Stomach (tissue), 9 donors: Measurements from ENCODE around the gene FITM2. TPM values are rescaled to one million over a fixed set of nuclear protein-coding genes. Genes with fewer than 3 reads are reported as not detected.
A peak's percentile ranks its signal among the peaks of the same experiment; 100 is the strongest.
"Not testable (repeated sequence)": the region's sequence is repeated elsewhere in the genome, so short reads cannot be mapped to it uniquely, and the experiment has no call there.

Source experiments
- DNase-seq, 2 donors: peaks; one replicate each; pipeline versions ENCODE4 v3.0.0 to v3.0.0-alpha.2; 2013 to 2019
- H3K27ac ChIP-seq, 5 donors: fragments of 200-600 bp in 4 of 5; sonication (generic) in 4 of 5; one replicate each; pipeline ENCODE4 v1.5.1; 2013 to 2019; ENCODE audit warnings: mild to moderate bottlenecking in 1 of 5, moderate library complexity in 1 of 5
- H3K27me3 ChIP-seq, 3 donors: fragments of 200-600 bp; sonication (generic); one replicate each; pipeline ENCODE4 v1.5.1; 2017 to 2019; ENCODE audit warnings: mixed run types in 1 of 3
- H3K36me3 ChIP-seq, 4 donors: fragments of 200-600 bp; sonication (generic); 1 replicate in 3 of 4; 2 replicates in 1 of 4; pipeline ENCODE4 v1.5.1; 2016 to 2019
- H3K4me1 ChIP-seq, 4 donors: fragments of 200-600 bp; sonication (generic); one replicate each; pipeline ENCODE4 v1.5.1; 2016 to 2019
- H3K4me3 ChIP-seq, 4 donors: fragments of 200-600 bp; sonication (generic) in 3 of 4; one replicate each; pipeline ENCODE4 v1.5.1; 2016 to 2019; ENCODE audit warnings: mild to moderate bottlenecking in 1 of 4
- H3K9me3 ChIP-seq, 4 donors: fragments of 200-600 bp; sonication (generic); one replicate each; pipeline ENCODE4 v1.5.1; 2016 to 2019
- EP300 ChIP-seq: sonication (generic); formaldehyde crosslinking; IDR thresholded peaks from one replicate; pipeline ENCODE4 v1.6.1; 2017; ENCODE audit warnings: antibody characterized with exemption
- POLR2A ChIP-seq, 4 donors: fragments of 450-650 bp; IDR thresholded peaks; one replicate each; pipeline ENCODE4 v1.6.1; 2016; ENCODE audit warnings: antibody characterized with exemption in 4 of 4, control low read depth in 2 of 4, mild to moderate bottlenecking in 1 of 4, moderate library complexity in 1 of 4
- POLR2AphosphoS5 ChIP-seq, 3 donors: sonication (generic); formaldehyde crosslinking; IDR thresholded peaks; one replicate each; pipeline ENCODE4 v1.6.1; 2016; ENCODE audit warnings: antibody characterized with exemption in 3 of 3
- WGBS, 5 donors: extraction: QIAGEN DNeasy Blood & Tissue Kit in 3 of 5; methylation state at CpG; one replicate each; pipeline versions ENCODE4 v1.1.5 to v1.1.7; 2013 to 2018; 5-methylcytosine and 5-hydroxymethylcytosine counted together
- intact Hi-C: fragments of 100-400 bp; cut with DNase I; formaldehyde crosslinking; loops from one replicate; pipeline ENCODE4 v1.15.1; 2023; ENCODE audit warnings: low total_unique reads
- polyA plus RNA-seq, 3 donors: library from polyadenylated mRNA; stranded (reverse); fragments of 200-250 nt; gene quantifications; one replicate each; pipeline ENCODE4 v1.2.3, GENCODE V29; 2013
- total RNA-seq, 5 donors: library from RNA; depleted of rRNA; stranded (reverse); fragments of >200 nt; gene quantifications; one replicate each; pipeline versions ENCODE4 v1.1.0 to v1.2.3, GENCODE V29; 2014 to 2016
- TF ChIP-seq, protein P1 (sequence below), 7 experiments: fragments of 450-650 bp in 4 of 7; fragments of 200-600 bp in 3 of 7; sonication (generic) in 3 of 7; IDR thresholded peaks; one replicate each; pipeline ENCODE4 v1.5.1; 2016 to 2019; ENCODE audit warnings: antibody characterized with exemption in 7 of 7, control low read depth in 2 of 7, mild to moderate bottlenecking in 1 of 7
- donor health status: healthy with polysubstance abuse.
- donor health status: Bipolar disorder and iron deficiency.
- donor health status: healthy.

The FITM2 gene
- total and polyA plus RNA-seq, 8 donors: 0.46 to 5.7 (median 2.8) TPM

DNA sequence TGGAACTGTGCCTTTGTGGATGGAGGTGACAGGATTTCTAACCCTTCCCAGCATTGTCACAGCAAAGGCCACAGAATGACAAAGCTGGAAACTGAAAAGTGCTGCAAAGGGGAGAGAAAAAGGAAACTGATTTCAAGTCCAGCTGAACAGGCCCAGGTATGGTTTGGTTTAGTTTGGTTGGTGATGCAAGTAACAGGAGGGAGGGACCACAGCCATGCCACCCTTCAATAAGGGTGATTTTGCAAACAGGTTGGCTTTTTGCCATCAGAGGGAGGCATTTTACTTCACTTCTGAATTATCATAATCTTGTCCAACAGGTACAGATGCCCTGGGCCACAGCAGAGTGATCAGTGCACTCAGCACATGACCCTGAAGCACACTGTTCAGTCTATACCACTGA lies 6.6 kb downstream of the FITM2 start:
- H3K4me3 ChIP-seq: no peak overlapping the region
- H3K9me3 ChIP-seq: peaks cover 0 to 2% (median 0%) of the 10 kb centered on the region in 4 donors
- no peaks in the 10 kb centered on the region for H3K27me3 ChIP-seq
- no peak for DNase-seq
- H3K4me1 ChIP-seq: peaks cover 0 to 19% (median 9%) of the 10 kb centered on the region in 4 donors
- peaks cover 3 to 29% (median 15%) of the 10 kb centered on the region in 4 donors for H3K36me3 ChIP-seq
- intact Hi-C loops: no loop called here
- H3K27ac ChIP-seq: no peak overlapping the region
- TF ChIP-seq, protein P1, sequence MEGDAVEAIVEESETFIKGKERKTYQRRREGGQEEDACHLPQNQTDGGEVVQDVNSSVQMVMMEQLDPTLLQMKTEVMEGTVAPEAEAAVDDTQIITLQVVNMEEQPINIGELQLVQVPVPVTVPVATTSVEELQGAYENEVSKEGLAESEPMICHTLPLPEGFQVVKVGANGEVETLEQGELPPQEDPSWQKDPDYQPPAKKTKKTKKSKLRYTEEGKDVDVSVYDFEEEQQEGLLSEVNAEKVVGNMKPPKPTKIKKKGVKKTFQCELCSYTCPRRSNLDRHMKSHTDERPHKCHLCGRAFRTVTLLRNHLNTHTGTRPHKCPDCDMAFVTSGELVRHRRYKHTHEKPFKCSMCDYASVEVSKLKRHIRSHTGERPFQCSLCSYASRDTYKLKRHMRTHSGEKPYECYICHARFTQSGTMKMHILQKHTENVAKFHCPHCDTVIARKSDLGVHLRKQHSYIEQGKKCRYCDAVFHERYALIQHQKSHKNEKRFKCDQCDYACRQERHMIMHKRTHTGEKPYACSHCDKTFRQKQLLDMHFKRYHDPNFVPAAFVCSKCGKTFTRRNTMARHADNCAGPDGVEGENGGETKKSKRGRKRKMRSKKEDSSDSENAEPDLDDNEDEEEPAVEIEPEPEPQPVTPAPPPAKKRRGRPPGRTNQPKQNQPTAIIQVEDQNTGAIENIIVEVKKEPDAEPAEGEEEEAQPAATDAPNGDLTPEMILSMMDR (IDR thresholded peaks at IDR 0.05): no peak
- TF ChIP-seq POLR2A (IDR thresholded peaks at IDR 0.05): no peak
- TF ChIP-seq EP300: no peak
- TF ChIP-seq POLR2AphosphoS5 (IDR thresholded peaks at IDR 0.05): no peak

DNA sequence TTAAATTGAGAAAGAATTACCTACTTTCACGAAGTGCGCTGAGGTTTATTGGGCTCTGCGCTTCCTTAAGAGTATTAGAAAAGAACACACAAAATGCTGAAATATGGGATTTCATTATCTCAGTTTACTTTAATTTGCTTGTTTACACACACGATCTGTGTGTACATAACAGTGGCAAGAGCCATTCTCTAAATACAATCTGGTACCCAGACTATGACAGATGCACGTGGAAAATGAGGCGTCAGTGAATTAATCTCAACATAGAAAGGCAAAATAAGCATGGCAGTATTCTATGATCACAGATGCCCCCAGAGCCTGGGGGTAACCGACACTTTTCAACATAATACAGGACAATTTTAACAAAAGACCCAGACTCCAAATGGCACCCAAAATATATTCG lies 8.3 kb downstream of the FITM2 start:
- TF ChIP-seq POLR2AphosphoS5 (IDR thresholded peaks at IDR 0.05) (no peak), EP300 (no peak), POLR2A (IDR thresholded peaks at IDR 0.05) (no peak)
- TF ChIP-seq, protein P1 (IDR thresholded peaks at IDR 0.05): no peak
- Histone ChIP-seq H3K27me3 (no peaks in the 10 kb centered on the region), H3K9me3 (peaks cover 0 to 2% (median 0%) of the 10 kb centered on the region in 4 donors), H3K36me3 (peaks cover 3 to 29% (median 15%) of the 10 kb centered on the region in 4 donors), H3K4me3 (no peak overlapping the region), H3K27ac (no peak overlapping the region), H3K4me1 (peaks cover 0 to 9% (median 4%) of the 10 kb centered on the region in 4 donors)
- intact Hi-C loops: no loop called here
- DNase-seq: no peak
- 73 to 76% (median 74%) methylated on average over 8 of the region's 8 CpGs for WGBS, 5 donors

DNA sequence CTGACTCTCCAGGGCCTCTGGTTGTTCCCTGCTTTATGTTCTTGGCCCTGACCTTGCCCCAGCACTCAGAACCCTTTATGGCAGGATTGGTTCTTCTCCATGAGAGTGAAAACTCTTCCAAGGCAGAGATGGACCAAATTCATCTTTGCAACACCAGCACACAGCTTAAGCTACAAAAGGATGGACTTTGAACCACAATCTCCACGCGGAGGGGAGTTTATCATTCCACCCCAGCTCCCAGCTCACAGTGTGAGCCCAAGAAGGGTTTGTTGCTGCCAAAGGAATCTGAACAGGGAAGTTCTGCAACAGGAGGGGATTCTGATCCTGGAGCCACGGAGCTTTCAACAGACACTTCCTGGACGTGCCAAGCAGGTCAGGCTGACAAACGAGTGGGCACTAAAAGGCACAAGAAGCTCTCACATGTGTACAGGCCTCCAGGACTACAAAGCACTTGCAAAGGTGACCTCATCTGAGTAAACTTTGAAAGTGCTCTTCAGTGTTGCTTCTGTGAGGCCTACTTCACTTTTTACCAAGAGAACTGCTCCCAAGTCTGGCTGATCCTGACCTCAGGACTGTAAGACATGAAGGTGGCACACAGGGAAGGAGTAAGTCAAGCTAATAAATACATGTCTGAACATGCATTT lies 8.9 kb downstream of the FITM2 start:
- H3K4me3 ChIP-seq: no peak overlapping the region
- no peaks in the 10 kb centered on the region for H3K27me3 ChIP-seq
- H3K9me3 ChIP-seq: peaks cover 0 to 2% (median 0%) of the 10 kb centered on the region in 4 donors
- no peak for TF ChIP-seq POLR2AphosphoS5 (IDR thresholded peaks at IDR 0.05)
- no peak for TF ChIP-seq POLR2A (IDR thresholded peaks at IDR 0.05)
- TF ChIP-seq, protein P1 (IDR thresholded peaks at IDR 0.05): no peak
- TF ChIP-seq EP300: no peak
- H3K27ac ChIP-seq: no peak overlapping the region
- intact Hi-C loops: no loop called here
- peaks cover 0 to 9% (median 4%) of the 10 kb centered on the region in 4 donors for H3K4me1 ChIP-seq
- DNase-seq: peak in 1 of 2 donors; percentile 53
- WGBS, 5 donors: 25 to 49% (median 34%) methylated on average over 3 to 5 of the region's 5 CpGs
- H3K36me3 ChIP-seq: peaks cover 3 to 26% (median 15%) of the 10 kb centered on the region in 4 donors

DNA sequence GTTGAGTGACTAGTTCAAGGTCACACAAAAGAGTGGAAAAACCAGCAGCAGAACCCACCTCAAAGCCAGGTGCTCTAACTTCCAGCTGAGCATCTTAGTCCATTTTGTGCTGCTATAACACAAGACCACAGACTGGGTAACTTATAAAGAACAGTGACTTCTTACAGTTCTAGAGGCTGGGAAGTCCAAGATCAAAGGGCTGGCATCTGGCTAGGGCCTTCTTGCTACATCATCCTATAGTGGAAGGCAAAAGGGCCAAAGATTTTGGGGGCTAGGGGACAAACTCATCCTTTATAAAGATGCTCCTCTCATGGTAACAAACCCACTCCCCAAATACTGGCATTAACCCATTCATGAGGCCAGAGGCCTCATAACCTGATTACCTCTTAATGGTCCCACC lies 9.7 kb downstream of the FITM2 start:
- no peak for TF ChIP-seq POLR2AphosphoS5 (IDR thresholded peaks at IDR 0.05)
- TF ChIP-seq, protein P1 (IDR thresholded peaks at IDR 0.05): no peak
- TF ChIP-seq EP300: no peak
- no peak for TF ChIP-seq POLR2A (IDR thresholded peaks at IDR 0.05)
- intact Hi-C loops: no loop called here
- no peak for DNase-seq
- H3K4me1 ChIP-seq: peaks cover 0 to 9% (median 4%) of the 10 kb centered on the region in 4 donors
- no peak overlapping the region for H3K4me3 ChIP-seq
- H3K9me3 ChIP-seq: peaks cover 0 to 2% (median 0%) of the 10 kb centered on the region in 4 donors
- H3K27ac ChIP-seq: no peak overlapping the region
- H3K27me3 ChIP-seq: no peaks in the 10 kb centered on the region
- H3K36me3 ChIP-seq: peaks cover 0 to 18% (median 8%) of the 10 kb centered on the region in 4 donors

DNA sequence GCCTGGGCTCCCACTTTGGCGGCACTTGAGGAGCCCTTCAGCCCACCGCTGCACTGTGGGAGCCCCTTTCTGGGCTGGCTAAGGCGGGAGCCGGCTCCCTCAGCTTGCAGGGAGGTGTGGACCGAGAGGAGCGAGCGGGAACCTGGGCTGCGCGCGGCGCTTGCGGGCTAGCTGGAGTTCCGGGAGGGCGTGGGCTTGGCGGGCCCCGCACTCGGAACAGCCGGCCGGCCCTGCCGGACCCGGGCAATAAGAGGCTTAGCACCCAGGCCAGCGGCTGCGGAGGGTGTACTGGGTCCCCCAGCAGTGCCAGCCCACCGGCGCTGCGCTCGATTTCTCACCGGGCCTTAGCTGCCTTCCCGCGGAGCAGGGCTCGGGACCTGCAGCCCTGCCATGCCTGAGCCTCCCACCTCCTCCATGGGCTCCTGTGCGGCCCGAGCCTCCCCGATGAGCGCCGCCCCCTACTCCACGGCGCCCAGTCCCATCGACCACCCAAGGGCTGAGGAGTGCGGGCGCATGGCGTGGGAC lies 11.9 kb downstream of the FITM2 start:
- H3K4me3 ChIP-seq, H3K9me3 ChIP-seq, DNase-seq, H3K36me3 ChIP-seq, H3K27ac ChIP-seq, H3K4me1 ChIP-seq, intact Hi-C loops, H3K27me3 ChIP-seq: not testable (repeated sequence)
- 73 to 96% (median 90%) methylated on average over 19 to 42 of the region's 42 CpGs for WGBS, 5 donors
